ENCODE measurements around the gene ABHD17A. TPM values are rescaled to one million over a fixed set of nuclear protein-coding genes. Genes with fewer than 3 reads are reported as not detected.

ABHD17A gene
- total RNA-seq, 1 donor from 2014 or later: 73.9 TPM

- Mint-ChIP-seq H3K9me3 (no peaks in the 10 kb centered on the region), H3K36me3 (ENCODE audit: low read depth) (no peaks in the 10 kb centered on the region), H3K4me1 (peaks cover 9% of the 10 kb centered on the region), H3K27ac (ENCODE audit: unreplicated experiment) (no peak overlapping the region), H3K4me3 (peak overlapping the region; percentile 15), H3K27me3 (ENCODE audit: low read depth) (peaks cover 7% of the 10 kb centered on the region)
- no peak for DNase-seq (ENCODE audit: low read depth, low spot score)
- no peak for TF ChIP-seq CTCF (conservative IDR thresholded peaks at IDR 0.05)
These were observed 29.5 kb downstream of the ABHD17A start for GRCh38 chr19:1855828-1856255.

GRCh38 chr19:1855040-1855827, 30.1 kb downstream of the ABHD17A start:
- Mint-ChIP-seq H3K4me3 (peak overlapping the region; percentile 49), H3K36me3 (ENCODE audit: low read depth) (no peaks in the 10 kb centered on the region), H3K27me3 (ENCODE audit: low read depth) (peaks cover 4% of the 10 kb centered on the region), H3K4me1 (peaks cover 9% of the 10 kb centered on the region), H3K27ac (ENCODE audit: unreplicated experiment) (peak overlapping the region; percentile 91), H3K9me3 (no peaks in the 10 kb centered on the region)
- no peak for TF ChIP-seq CTCF (conservative IDR thresholded peaks at IDR 0.05)
- DNase-seq (ENCODE audit: low read depth, low spot score): peak; percentile 58

- no peak for TF ChIP-seq CTCF (conservative IDR thresholded peaks at IDR 0.05)
- peaks cover 9% of the 10 kb centered on the region for H3K4me1 Mint-ChIP-seq
- DNase-seq (ENCODE audit: low read depth, low spot score): no peak
- H3K36me3 Mint-ChIP-seq (ENCODE audit: low read depth): no peaks in the 10 kb centered on the region
- peak overlapping the region; percentile 49 for H3K4me3 Mint-ChIP-seq
- H3K9me3 Mint-ChIP-seq: no peaks in the 10 kb centered on the region
- no peak overlapping the region for H3K27ac Mint-ChIP-seq (ENCODE audit: unreplicated experiment)
- H3K27me3 Mint-ChIP-seq (ENCODE audit: low read depth): peaks cover 4% of the 10 kb centered on the region
These were observed 30.7 kb downstream of the ABHD17A start for GRCh38 chr19:1854542-1855039.

- Mint-ChIP-seq H3K9me3 (no peaks in the 10 kb centered on the region), H3K27me3 (ENCODE audit: low read depth) (peaks cover under 1% of the 10 kb centered on the region), H3K4me1 (peaks cover 5% of the 10 kb centered on the region), H3K36me3 (ENCODE audit: low read depth) (no peaks in the 10 kb centered on the region), H3K27ac (ENCODE audit: unreplicated experiment) (no peak overlapping the region), H3K4me3 (no peak overlapping the region)
- no peak for DNase-seq (ENCODE audit: low read depth, low spot score)
- TF ChIP-seq CTCF (conservative IDR thresholded peaks at IDR 0.05): no peak
These were observed 31.2 kb downstream of the ABHD17A start for GRCh38 chr19:1854039-1854541.

- Mint-ChIP-seq H3K27me3 (ENCODE audit: low read depth) (no peaks in the 10 kb centered on the region), H3K4me3 (peak overlapping the region; percentile 72), H3K27ac (ENCODE audit: unreplicated experiment) (peak overlapping the region; percentile 67), H3K4me1 (peaks cover 4% of the 10 kb centered on the region), H3K36me3 (ENCODE audit: low read depth) (no peaks in the 10 kb centered on the region), H3K9me3 (no peaks in the 10 kb centered on the region)
- peak; percentile 71 for DNase-seq (ENCODE audit: low read depth, low spot score)
- TF ChIP-seq CTCF (conservative IDR thresholded peaks at IDR 0.05): peak; percentile 86
These were observed 31.8 kb downstream of the ABHD17A start for GRCh38 chr19:1853295-1854038.
